ENCODE data around the gene SLC35F5.
"Not testable (repeated sequence)": the region's sequence is repeated elsewhere in the genome, so short reads cannot be mapped to it uniquely, and the experiment has no call there.

Gene SLC35F5

GRCh38 chr2:113698251-113698650 lies 58.2 kb downstream of the SLC35F5 start:
- not testable (repeated sequence) for DNase-seq (ENCODE audit: extremely low read depth in 1 of 2, low read depth in 1 of 2)

GRCh38 chr2:113697516-113697915 lies 58.9 kb downstream of the SLC35F5 start:
- no peak for DNase-seq (ENCODE audit: extremely low read depth in 1 of 2, low read depth in 1 of 2)

GRCh38 chr2:113694438-113694837 lies 62.0 kb downstream of the SLC35F5 start:
- no peak for DNase-seq (ENCODE audit: extremely low read depth in 1 of 2, low read depth in 1 of 2)

GRCh38 chr2:113692698-113693428 lies 63.6 kb downstream of the SLC35F5 start:
- DNase-seq (ENCODE audit: extremely low read depth in 1 of 2, low read depth in 1 of 2): peak in 1 of 2 donors; percentile 31

- peak in 1 of 2 donors; percentile 15 for DNase-seq (ENCODE audit: extremely low read depth in 1 of 2, low read depth in 1 of 2)
These were observed 65.6 kb downstream of the SLC35F5 start for GRCh38 chr2:113690871-113691270.

DNA sequence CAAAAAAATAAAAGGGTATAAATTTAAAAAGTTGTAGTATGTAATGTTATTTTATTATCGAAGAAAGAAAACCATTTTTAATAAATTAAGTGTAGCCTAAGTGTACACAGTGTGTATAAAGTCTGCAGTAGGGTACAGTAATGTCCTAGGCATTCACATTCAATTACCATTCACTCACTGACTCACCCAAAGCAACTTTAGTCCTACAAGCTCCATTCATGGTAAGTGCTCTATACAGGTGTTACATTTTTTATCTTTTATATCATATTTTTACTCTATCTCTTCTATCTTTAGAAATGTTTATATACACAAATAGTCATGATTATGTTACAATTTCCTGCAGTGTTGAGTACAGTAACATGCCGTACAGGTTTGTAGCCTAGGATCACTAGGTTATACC lies 69.9 kb downstream of the SLC35F5 start:
- no peak for DNase-seq (ENCODE audit: extremely low read depth in 1 of 2, low read depth in 1 of 2)

- no peak for DNase-seq (ENCODE audit: extremely low read depth in 1 of 2, low read depth in 1 of 2)
These were observed 71.0 kb downstream of the SLC35F5 start for GRCh38 chr2:113685471-113685870.

- DNase-seq (ENCODE audit: extremely low read depth in 1 of 2, low read depth in 1 of 2): no peak
These were observed 77.0 kb downstream of the SLC35F5 start for GRCh38 chr2:113679457-113679856.

GRCh38 chr2:113677330-113677729 lies 79.1 kb downstream of the SLC35F5 start:
- no peak for DNase-seq (ENCODE audit: extremely low read depth in 1 of 2, low read depth in 1 of 2)

- DNase-seq (ENCODE audit: extremely low read depth in 1 of 2, low read depth in 1 of 2): no peak
These were observed 79.7 kb downstream of the SLC35F5 start for GRCh38 chr2:113676623-113677266.

- no peak for DNase-seq (ENCODE audit: extremely low read depth in 1 of 2, low read depth in 1 of 2)
These were observed 80.6 kb downstream of the SLC35F5 start for GRCh38 chr2:113675875-113676274.

DNA sequence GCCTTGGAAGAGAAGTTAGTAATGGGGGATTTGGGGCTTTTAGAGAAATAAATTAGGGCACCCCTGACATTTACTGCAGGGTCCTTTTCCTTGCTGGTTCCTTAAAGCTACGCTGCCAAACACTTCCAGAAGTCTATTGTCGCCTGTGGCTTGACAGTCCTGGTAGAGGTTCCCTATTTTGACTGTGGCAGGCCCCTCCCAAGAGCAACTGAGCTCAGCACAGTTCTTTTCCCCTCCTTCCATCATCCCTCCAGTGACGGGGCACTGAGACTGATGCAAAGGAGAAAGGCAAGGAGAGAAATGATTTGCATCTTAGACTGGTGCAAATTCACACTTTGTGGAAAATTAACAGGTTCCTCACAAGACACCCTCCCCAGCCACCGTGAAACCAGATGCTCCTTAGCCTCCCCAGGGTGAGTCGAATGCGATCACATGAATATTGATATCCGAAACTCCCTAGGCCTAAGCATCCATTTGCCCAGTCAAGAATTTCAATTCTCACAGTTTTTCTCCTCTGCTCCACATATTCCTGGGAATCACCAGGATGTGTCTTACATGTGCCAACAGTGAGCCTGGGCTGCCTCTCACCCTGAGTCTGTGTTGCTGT lies 84.0 kb downstream of the SLC35F5 start:
- no peak for DNase-seq (ENCODE audit: extremely low read depth in 1 of 2, low read depth in 1 of 2)

GRCh38 chr2:113669013-113669412 lies 87.4 kb downstream of the SLC35F5 start:
- DNase-seq (ENCODE audit: extremely low read depth in 1 of 2, low read depth in 1 of 2): not testable (repeated sequence)

- not testable (repeated sequence) for DNase-seq (ENCODE audit: extremely low read depth in 1 of 2, low read depth in 1 of 2)
These were observed 91.5 kb downstream of the SLC35F5 start for GRCh38 chr2:113664761-113665533.

GRCh38 chr2:113663285-113664060 lies 93.0 kb downstream of the SLC35F5 start:
- not testable (repeated sequence) for DNase-seq (ENCODE audit: extremely low read depth in 1 of 2, low read depth in 1 of 2)

Data from stimulated activated CD8-positive, alpha-beta memory T cell treated with anti-CD3 and anti-CD28 coated beads, Interleukin-7, amount 100 ng/mL, for 48 hours (primary cell).